Measurements from ENCODE around the gene KIF1A. TPM values are rescaled to one million over a fixed set of nuclear protein-coding genes. Genes with fewer than 3 reads are reported as not detected.

The KIF1A gene
- total and polyA plus RNA-seq, 2 of the 13 experiments (the other 11 are each of a cell fraction or from before 2014, with no cell fraction given) = 0.01 TPM; not detected in 1

- TF ChIP-seq ATF2 (CRISPR knock-in tag; IDR thresholded peaks at IDR 0.05) (no peak), ZBTB8A (CRISPR knock-in tag; IDR thresholded peaks at IDR 0.05; ENCODE audit: borderline replicate concordance, low read depth) (no peak), MXD3 (CRISPR knock-in tag; IDR thresholded peaks at IDR 0.05) (no peak), ZNF724P (CRISPR knock-in tag; IDR thresholded peaks at IDR 0.05; ENCODE audit: borderline replicate concordance) (no peak; the same call in 1 of the 2 replicates), SMARCE1 (IDR thresholded peaks at IDR 0.05; ENCODE audit: borderline replicate concordance) (no peak), KMT2B (CRISPR knock-in tag; IDR thresholded peaks at IDR 0.05) (no peak), ZNF317 (CRISPR knock-in tag; IDR thresholded peaks at IDR 0.05) (no peak), ZFP36 (IDR thresholded peaks at IDR 0.05; ENCODE audit: borderline replicate concordance, low read depth, low read length, partially characterized antibody) (no peak), ETV6 (CRISPR knock-in tag; conservative IDR thresholded peaks at IDR 0.05) (0 out of 2 replicates have a peak, but pooled peaks have one; percentile 62), THAP7 (CRISPR knock-in tag; IDR thresholded peaks at IDR 0.05) (no peak), U2AF2 (IDR thresholded peaks at IDR 0.05; ENCODE audit: low read depth, low read length) (no peak), PREB (CRISPR knock-in tag; IDR thresholded peaks at IDR 0.05) (no peak), RFXAP (CRISPR knock-in tag; IDR thresholded peaks at IDR 0.05; ENCODE audit: borderline replicate concordance) (no peak), ZNF34 (CRISPR knock-in tag; IDR thresholded peaks at IDR 0.05; ENCODE audit: borderline replicate concordance) (no peak), SRSF4 (IDR thresholded peaks at IDR 0.05; ENCODE audit: low read depth, low read length, poor library complexity, severe bottlenecking) (no peak), MIER2 (CRISPR knock-in tag; IDR thresholded peaks at IDR 0.05) (0 out of 2 replicates have a peak, but pooled peaks have one; percentile 49), CREB1 (IDR thresholded peaks at IDR 0.05) (no peak), CREB1 (CRISPR knock-in tag; IDR thresholded peaks at IDR 0.05) (no peak), CENPBD1 (CRISPR knock-in tag; IDR thresholded peaks at IDR 0.05; ENCODE audit: borderline replicate concordance, low read depth) (no peak), ZFP41 (CRISPR knock-in tag; IDR thresholded peaks at IDR 0.05; ENCODE audit: borderline replicate concordance) (no peak), ZNF788 (CRISPR knock-in tag; IDR thresholded peaks at IDR 0.05; ENCODE audit: borderline replicate concordance) (peak; percentile 48; the same call in 1 of the 2 replicates), NPAS2 (CRISPR knock-in tag; IDR thresholded peaks at IDR 0.05; ENCODE audit: borderline replicate concordance) (no peak), KLF9 (CRISPR knock-in tag; IDR thresholded peaks at IDR 0.05; ENCODE audit: low read depth) (no peak), GPN1 (CRISPR knock-in tag; IDR thresholded peaks at IDR 0.05; ENCODE audit: borderline replicate concordance) (peak; percentile 23; the same call in 1 of the 2 replicates)
- TF ChIP-seq, protein P1, sequence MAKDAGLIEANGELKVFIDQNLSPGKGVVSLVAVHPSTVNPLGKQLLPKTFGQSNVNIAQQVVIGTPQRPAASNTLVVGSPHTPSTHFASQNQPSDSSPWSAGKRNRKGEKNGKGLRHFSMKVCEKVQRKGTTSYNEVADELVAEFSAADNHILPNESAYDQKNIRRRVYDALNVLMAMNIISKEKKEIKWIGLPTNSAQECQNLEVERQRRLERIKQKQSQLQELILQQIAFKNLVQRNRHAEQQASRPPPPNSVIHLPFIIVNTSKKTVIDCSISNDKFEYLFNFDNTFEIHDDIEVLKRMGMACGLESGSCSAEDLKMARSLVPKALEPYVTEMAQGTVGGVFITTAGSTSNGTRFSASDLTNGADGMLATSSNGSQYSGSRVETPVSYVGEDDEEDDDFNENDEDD (CRISPR knock-in tag; IDR thresholded peaks at IDR 0.05; ENCODE audit: borderline replicate concordance) = no peak
Observed at GRCh38 chr2:240851078-240851991, 31.3 kb upstream of the KIF1A start (continued).
